HCT116 (cell line): ENCODE results near the gene NPIPB8. TPM values are rescaled to one million over a fixed set of nuclear protein-coding genes. Genes with fewer than 3 reads are reported as not detected.

ENCODE experiments used
- ATAC-seq: fragments of 200-7000 bp; cut with Tn5 transposase; 2 replicates; pipeline ENCODE4 v1.9.1; 2020; ENCODE audit warnings: mild to moderate bottlenecking, moderate library complexity
- BruUV-seq: library from RNA; stranded (reverse); fragments of 400-500 nt; replicated peaks from 2 replicates; lab custom pipeline; 2021; lab: Mats Ljungman, UMichigan
- CTCF ChIA-PET: fragments of 300-600 bp; sonication (Branson Sonifier 250); formaldehyde crosslinking; loops from one replicate; lab custom pipeline; 2021; ENCODE audit warnings: antibody characterized with exemption; lab: Charles Lee
- POLR2A ChIA-PET: fragments of 300-600, 350-600 bp; sonication (Branson Sonifier 250); formaldehyde crosslinking; loops from one replicate; lab custom pipeline; 2021; ENCODE audit warnings: antibody characterized with exemption; lab: Charles Lee
- RAD21 ChIA-PET, 2 experiments: fragments of 300-600 bp; sonication (Branson Sonifier 250); formaldehyde crosslinking; loops; one replicate each; lab custom pipeline; 2023; ENCODE audit warnings: low total read pairs in 2 of 2; ENCODE audit not compliant: uncharacterized antibody in 2 of 2, unreplicated experiment in 2 of 2, low non-redundant PET in 1 of 2; lab: Charles Lee
- DNase-seq: peaks from one replicate; pipeline ENCODE4 v3.0.0-alpha.2; 2010; ENCODE audit warnings: low read depth, low spot score
- H2AFZ ChIP-seq: fragments of 200-600 bp; shearing (Covaris generic), sonication (generic); 2 replicates; pipeline ENCODE4 v1.6.1; 2017; ENCODE audit warnings: low read depth, mixed run types, mixed read lengths, antibody characterized with exemption, low read length; ENCODE audit not compliant: poor library complexity, severe bottlenecking
- H3K27ac ChIP-seq: 2 replicates; pipeline ENCODE4 v1.5.1; 2012; ENCODE audit warnings: low read depth, low read length
- H3K27me3 ChIP-seq: fragments of 200-600 bp; sonication (generic); 2 replicates; pipeline ENCODE4 v1.6.1; 2016; ENCODE audit warnings: mixed run types, low read length, mixed read lengths; ENCODE audit not compliant: insufficient read depth
- H3K36me3 ChIP-seq, 2 experiments: fragments of 200-500 bp in 1 of 2; fragments of 200-600 bp in 1 of 2; sonication (Bioruptor generic) in 1 of 2; sonication (generic) in 1 of 2; 2 replicates each; pipeline versions ENCODE4 v1.5.1 to v1.6.1; 2014 to 2016; ENCODE audit warnings: low read length in 2 of 2, inconsistent platforms in 1 of 2, mixed read lengths in 1 of 2, mixed run types in 1 of 2; ENCODE audit not compliant: insufficient read depth in 2 of 2, control insufficient read depth in 1 of 2
- H3K4me1 ChIP-seq, 2 experiments: fragments of 200-600 bp in 1 of 2; sonication (generic) in 1 of 2; 2 replicates each; pipeline versions ENCODE4 v1.5.1 to v1.6.1; 2012 to 2017; ENCODE audit warnings: low read length in 2 of 2, inconsistent platforms in 1 of 2, mild to moderate bottlenecking in 1 of 2, mixed read lengths in 1 of 2, mixed run types in 1 of 2, moderate library complexity in 1 of 2; ENCODE audit not compliant: insufficient read depth in 2 of 2, control insufficient read depth in 1 of 2
- H3K4me2 ChIP-seq: fragments of 200-600 bp; sonication (generic); 2 replicates; pipeline ENCODE4 v1.6.1; 2017; ENCODE audit warnings: mixed run types, low read length, mixed read lengths
- H3K4me3 ChIP-seq, 2 experiments: fragments of 200-600 bp in 1 of 2; sonication (generic) in 1 of 2; replicated peaks in 1 of 2; 2 replicates each; pipeline ENCODE4 v1.5.1; 2011 to 2016; ENCODE audit warnings: low read length in 2 of 2, control low read depth in 1 of 2, low read depth in 1 of 2, mild to moderate bottlenecking in 1 of 2, mixed read lengths in 1 of 2, mixed run types in 1 of 2
- H3K79me2 ChIP-seq: fragments of 200-600 bp; sonication (generic); 2 replicates; pipeline ENCODE4 v1.6.1; 2017; ENCODE audit warnings: mild to moderate bottlenecking, mixed run types, low read length, moderate library complexity, mixed read lengths; ENCODE audit not compliant: insufficient read depth
- H3K9ac ChIP-seq: fragments of 200-600 bp; sonication (generic); 2 replicates; pipeline ENCODE4 v1.6.1; 2016; ENCODE audit warnings: low read length, mixed read lengths
- H3K9me2 ChIP-seq: fragments of 200-600 bp; sonication (generic), shearing (Covaris generic); 2 replicates; pipeline ENCODE4 v1.6.1; 2017; ENCODE audit warnings: mixed run types, mild to moderate bottlenecking, moderate library complexity; ENCODE audit not compliant: insufficient read depth
- H3K9me3 ChIP-seq, 2 experiments: fragments of 200-500 bp in 1 of 2; fragments of 200-600 bp in 1 of 2; sonication (Bioruptor generic) in 1 of 2; sonication (generic) in 1 of 2; 2 replicates each; pipeline ENCODE4 v1.6.1; 2014 to 2017; ENCODE audit warnings: low read length in 2 of 2, mixed read lengths in 2 of 2, inconsistent platforms in 1 of 2, low read depth in 1 of 2, mild to moderate bottlenecking in 1 of 2, mixed run types in 1 of 2, moderate library complexity in 1 of 2; ENCODE audit not compliant: control insufficient read depth in 1 of 2, insufficient read depth in 1 of 2
- H4K20me1 ChIP-seq: fragments of 200-600 bp; sonication (generic), shearing (Covaris generic); 2 replicates; pipeline ENCODE4 v1.6.1; 2017; ENCODE audit warnings: mixed run types, mild to moderate bottlenecking, moderate library complexity; ENCODE audit not compliant: insufficient read depth
- CBX3 ChIP-seq: IDR thresholded peaks from 2 replicates; pipeline ENCODE4 v1.6.1; 2012; ENCODE audit warnings: low read depth
- CEBPB ChIP-seq: IDR thresholded peaks from 2 replicates; pipeline ENCODE4 v1.6.1; 2012; ENCODE audit warnings: low read depth
- POLR2A ChIP-seq: IDR thresholded peaks from 2 replicates; pipeline ENCODE4 v1.7.0; 2011; ENCODE audit warnings: borderline replicate concordance; ENCODE audit not compliant: insufficient read depth, insufficient read length; ENCODE audit errors: extremely low read depth
- POLR2AphosphoS5 ChIP-seq: IDR thresholded peaks from 2 replicates; pipeline ENCODE4 v1.6.1; 2011; ENCODE audit warnings: mild to moderate bottlenecking, low read depth, low read length, moderate library complexity
- RAD21 ChIP-seq: IDR thresholded peaks from 2 replicates; pipeline ENCODE4 v1.6.1; 2012; ENCODE audit warnings: low read depth, mild to moderate bottlenecking
- SIN3A ChIP-seq: IDR thresholded peaks from 2 replicates; pipeline ENCODE4 v1.6.1; 2012; ENCODE audit warnings: low read depth
- SP1 ChIP-seq: IDR thresholded peaks from 2 replicates; pipeline ENCODE4 v1.6.1; 2012; ENCODE audit warnings: low read depth
- TCF7L2 ChIP-seq: IDR thresholded peaks from 2 replicates; pipeline ENCODE4 v1.7.0; 2011; ENCODE audit warnings: borderline replicate concordance, inconsistent platforms; ENCODE audit not compliant: insufficient read depth, insufficient read length; ENCODE audit errors: extremely low read depth
- YY1 ChIP-seq: IDR thresholded peaks from 2 replicates; pipeline ENCODE4 v1.6.1; 2011; ENCODE audit warnings: low read length, low read depth, moderate library complexity, mild to moderate bottlenecking; ENCODE audit not compliant: insufficient replicate concordance; ENCODE audit errors: extremely low read depth
- ZNF274 ChIP-seq: fragments of 200-500 bp; sonication (Bioruptor generic); IDR thresholded peaks from 2 replicates; pipeline ENCODE4 v1.6.1; 2014; ENCODE audit warnings: mild to moderate bottlenecking, low read depth, low read length, inconsistent platforms
- intact Hi-C: fragments of 100-400 bp; cut with micrococcal nuclease; formaldehyde crosslinking; loops from 2 replicates; pipeline ENCODE4 v1.10.0; 2022
- total RNA-seq: library from RNA; stranded (reverse); gene quantifications from one replicate; pipeline ENCODE4 v1.2.1, GENCODE V29; 2021; ENCODE audit not compliant: unreplicated experiment
- TF ChIP-seq, protein P1 (sequence below): IDR thresholded peaks from 2 replicates; pipeline ENCODE4 v1.6.1; 2012; ENCODE audit warnings: low read depth

The NPIPB8 gene
- total RNA-seq, 1 experiment from 2014 or later: 0.79 TPM

DNA sequence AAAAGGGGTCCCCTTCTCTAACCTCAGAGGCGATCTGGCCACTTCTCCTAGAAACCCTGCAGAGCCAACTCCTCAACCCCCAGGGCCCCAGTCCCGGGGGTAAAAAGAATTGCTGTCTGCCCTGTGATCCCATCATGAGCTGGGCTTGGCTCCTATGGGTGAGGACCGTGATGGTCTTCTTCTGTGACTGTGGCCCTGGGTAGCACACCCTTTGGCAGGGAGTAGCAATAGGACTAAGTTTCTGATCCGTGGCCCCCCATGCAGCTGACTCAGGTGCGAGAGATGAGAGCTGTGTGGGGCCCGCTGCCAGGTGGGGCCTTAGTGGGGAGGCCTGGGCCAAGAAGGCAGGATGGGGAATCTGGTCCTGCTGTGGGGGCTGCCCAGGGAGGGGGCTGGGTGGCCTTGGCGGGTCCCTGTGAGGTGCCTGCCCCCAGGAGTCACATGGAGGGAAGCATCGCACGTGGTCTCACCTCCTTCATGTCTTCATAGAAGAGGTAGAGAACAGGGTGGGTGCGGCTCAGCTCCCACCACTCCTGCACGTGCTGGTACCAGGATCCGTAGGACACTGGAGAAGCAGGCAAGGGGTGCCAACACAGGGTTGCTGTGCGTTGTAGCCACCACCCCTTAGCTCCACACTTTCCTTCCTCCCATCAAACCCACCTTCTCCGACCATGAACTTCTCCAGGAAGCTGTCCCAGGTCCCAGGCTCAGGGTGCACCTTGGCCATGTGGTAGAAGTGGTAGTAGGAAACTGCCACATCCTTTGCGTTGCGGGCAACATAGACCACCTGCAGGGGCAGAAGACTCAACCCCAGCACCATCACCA lies 31.4 kb upstream of the NPIPB8 start:
- CTCF ChIA-PET: no interaction called here
- Histone ChIP-seq H3K27me3 (no peaks in the 10 kb centered on the region), H3K4me2 (no peak overlapping the region), H3K79me2 (no peaks in the 10 kb centered on the region), H3K9me3 (no peaks in the 10 kb centered on the region), H3K9ac (no peak overlapping the region), H3K36me3 (no peaks in the 10 kb centered on the region; a peak in 1 of 4 replicates), H3K4me3 (no peak overlapping the region), H3K27ac (no peak overlapping the region), H4K20me1 (no peaks in the 10 kb centered on the region), H2AFZ (no peak overlapping the region), H3K9me2 (no peaks in the 10 kb centered on the region), H3K4me1 (peaks cover 7 to 18% of the 10 kb centered on the region in 2 experiments; a peak in 3 of 4 replicates)
- POLR2A ChIA-PET: no interaction called here
- TF ChIP-seq, protein P1, sequence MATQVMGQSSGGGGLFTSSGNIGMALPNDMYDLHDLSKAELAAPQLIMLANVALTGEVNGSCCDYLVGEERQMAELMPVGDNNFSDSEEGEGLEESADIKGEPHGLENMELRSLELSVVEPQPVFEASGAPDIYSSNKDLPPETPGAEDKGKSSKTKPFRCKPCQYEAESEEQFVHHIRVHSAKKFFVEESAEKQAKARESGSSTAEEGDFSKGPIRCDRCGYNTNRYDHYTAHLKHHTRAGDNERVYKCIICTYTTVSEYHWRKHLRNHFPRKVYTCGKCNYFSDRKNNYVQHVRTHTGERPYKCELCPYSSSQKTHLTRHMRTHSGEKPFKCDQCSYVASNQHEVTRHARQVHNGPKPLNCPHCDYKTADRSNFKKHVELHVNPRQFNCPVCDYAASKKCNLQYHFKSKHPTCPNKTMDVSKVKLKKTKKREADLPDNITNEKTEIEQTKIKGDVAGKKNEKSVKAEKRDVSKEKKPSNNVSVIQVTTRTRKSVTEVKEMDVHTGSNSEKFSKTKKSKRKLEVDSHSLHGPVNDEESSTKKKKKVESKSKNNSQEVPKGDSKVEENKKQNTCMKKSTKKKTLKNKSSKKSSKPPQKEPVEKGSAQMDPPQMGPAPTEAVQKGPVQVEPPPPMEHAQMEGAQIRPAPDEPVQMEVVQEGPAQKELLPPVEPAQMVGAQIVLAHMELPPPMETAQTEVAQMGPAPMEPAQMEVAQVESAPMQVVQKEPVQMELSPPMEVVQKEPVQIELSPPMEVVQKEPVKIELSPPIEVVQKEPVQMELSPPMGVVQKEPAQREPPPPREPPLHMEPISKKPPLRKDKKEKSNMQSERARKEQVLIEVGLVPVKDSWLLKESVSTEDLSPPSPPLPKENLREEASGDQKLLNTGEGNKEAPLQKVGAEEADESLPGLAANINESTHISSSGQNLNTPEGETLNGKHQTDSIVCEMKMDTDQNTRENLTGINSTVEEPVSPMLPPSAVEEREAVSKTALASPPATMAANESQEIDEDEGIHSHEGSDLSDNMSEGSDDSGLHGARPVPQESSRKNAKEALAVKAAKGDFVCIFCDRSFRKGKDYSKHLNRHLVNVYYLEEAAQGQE: no peak
- BruUV-seq: no TSS peak
- DNase-seq (no peak), ATAC-seq (no peak)
- RAD21 ChIA-PET: no interaction called here
- intact Hi-C loops: no loop called here

- no peaks in the 10 kb centered on the region for H4K20me1 ChIP-seq
- no peak overlapping the region for H3K4me2 ChIP-seq
- no TSS peak for BruUV-seq
- no peak overlapping the region for H3K27ac ChIP-seq
- no peaks in the 10 kb centered on the region for H3K9me3 ChIP-seq
- peaks cover 7 to 18% of the 10 kb centered on the region in 2 experiments; a peak in 3 of 4 replicates for H3K4me1 ChIP-seq
- no peaks in the 10 kb centered on the region for H3K9me2 ChIP-seq
- H3K27me3 ChIP-seq: no peaks in the 10 kb centered on the region
- no peak overlapping the region for H3K4me3 ChIP-seq
- intact Hi-C loops: no loop called here
- no peaks in the 10 kb centered on the region for H3K79me2 ChIP-seq
- ChIA-PET POLR2A (no interaction called here), RAD21 (no interaction called here), CTCF (no interaction called here)
- no peak overlapping the region for H2AFZ ChIP-seq
- no peak for ATAC-seq
- no peak for DNase-seq
- H3K36me3 ChIP-seq: no peaks in the 10 kb centered on the region; a peak in 1 of 4 replicates
- H3K9ac ChIP-seq: no peak overlapping the region
- TF ChIP-seq CEBPB (no peak), YY1 (no peak), TCF7L2 (no peak), ZNF274 (no peak), CBX3 (no peak), SIN3A (no peak), SP1 (no peak), POLR2A (no peak), RAD21 (no peak), POLR2AphosphoS5 (no peak)
- TF ChIP-seq, protein P1: no peak
Observed at GRCh38 chr16:28607116-28607623, 30.7 kb upstream of the NPIPB8 start.
